Measurements from ENCODE around the gene UROC1.

The UROC1 gene

GRCh38 chr3:126494204-126494969 lies 23.2 kb downstream of the UROC1 start:
- DNase-seq, result no peak

DNA sequence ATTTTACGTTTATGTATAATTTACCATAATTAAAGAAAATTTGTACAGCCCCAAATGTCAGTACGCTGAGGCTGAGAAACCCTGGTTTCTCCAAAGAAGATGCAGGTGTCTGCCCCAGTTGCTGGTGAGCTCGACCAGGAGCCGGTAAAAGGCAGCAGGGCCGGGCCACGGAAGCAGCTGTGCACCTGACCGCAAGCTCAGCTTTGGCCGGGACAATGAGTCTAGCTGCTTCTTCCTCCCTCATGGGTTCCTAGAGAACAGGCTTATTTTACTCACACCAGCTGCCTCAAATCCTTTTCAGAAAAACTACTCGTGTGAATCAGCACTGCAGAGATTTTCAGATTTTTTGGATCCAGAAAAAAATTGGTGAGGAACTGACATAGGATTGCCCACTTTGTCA lies 23.8 kb downstream of the UROC1 start:
- no peak for DNase-seq

DNA sequence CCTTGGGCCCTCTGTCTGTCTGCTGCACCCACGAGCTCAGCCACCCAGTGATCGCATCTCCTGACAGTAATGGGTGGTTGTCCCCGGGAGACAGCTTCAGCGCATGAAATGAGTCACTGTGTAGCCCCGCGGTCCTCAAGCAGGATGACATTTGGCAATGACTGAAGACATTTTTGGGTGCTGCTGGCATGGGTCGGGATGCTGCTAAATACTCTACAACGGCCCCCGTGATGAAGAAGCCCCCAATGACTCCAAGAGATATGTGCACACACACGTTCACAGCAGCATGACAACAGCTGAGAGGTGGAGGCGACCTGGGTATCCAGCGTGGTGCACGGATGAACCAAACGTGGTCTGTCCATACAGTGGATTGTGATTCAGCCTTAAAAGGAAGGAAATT lies 24.5 kb downstream of the UROC1 start:
- no peak for DNase-seq

DNA sequence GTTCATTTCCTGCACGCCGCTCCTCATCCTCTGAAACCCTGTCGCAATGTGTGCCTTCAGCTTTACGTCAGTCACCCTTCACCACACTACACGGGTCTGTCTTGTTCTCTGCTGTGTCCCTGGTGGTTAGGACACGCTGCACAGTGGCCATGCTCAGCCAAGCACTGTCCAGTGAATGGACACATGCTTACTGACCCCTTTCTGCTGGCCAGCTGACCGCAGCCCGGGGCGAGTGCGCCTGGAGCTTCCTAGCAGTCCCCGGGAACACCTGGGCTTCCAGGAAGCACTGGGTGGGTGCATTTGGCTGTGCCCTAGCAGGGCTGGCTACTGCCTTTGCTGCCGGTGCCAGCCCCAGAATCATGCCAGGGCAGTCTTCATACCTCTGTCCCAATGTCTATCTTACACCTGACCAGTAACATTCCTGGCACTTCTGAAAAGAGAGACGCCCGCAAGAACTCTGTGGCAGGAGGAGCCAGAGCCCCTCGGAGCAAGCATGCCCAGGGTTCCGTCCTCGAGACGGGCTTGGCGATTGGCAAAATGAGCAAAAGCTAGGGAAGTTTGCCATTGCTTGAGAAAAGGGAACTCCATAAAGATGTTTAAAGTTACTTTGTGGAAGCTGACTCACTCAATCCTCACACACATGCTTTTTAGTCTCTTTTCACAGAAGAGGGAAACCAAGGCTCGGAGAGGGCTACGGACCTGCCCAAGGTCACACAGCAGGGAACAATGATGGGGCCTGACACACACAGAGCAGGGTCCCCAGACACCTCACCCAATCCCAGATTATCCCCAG lies 26.2 kb downstream of the UROC1 start:
- no peak for DNase-seq

- DNase-seq, result no peak
Measured at GRCh38 chr3:126490619-126491018, 27.0 kb downstream of the UROC1 start.

- DNase-seq, result no peak
Measured at GRCh38 chr3:126488886-126489569, 28.5 kb downstream of the UROC1 start.

DNA sequence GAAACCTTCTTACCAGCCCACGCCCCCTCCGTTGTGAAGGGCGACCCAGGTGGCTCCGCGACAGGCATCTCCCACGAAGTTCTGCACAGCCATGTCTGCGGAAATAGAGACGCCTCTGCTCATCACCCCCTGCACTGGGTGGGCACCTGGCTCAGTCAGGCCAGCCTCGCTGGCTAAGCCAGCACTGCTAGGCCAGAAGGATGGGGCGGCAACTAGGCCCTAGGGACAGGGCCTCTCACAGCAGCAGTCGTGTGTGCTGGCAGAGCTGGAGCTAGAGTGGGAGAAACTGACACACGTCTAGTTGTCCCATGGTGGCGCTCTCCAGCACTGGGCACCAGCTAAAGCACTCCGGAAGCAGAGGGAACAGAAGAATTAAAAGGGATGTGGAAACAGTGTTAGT lies 29.4 kb downstream of the UROC1 start:
- no peak for DNase-seq

- no peak for DNase-seq
Measured at GRCh38 chr3:126487151-126487771, 30.3 kb downstream of the UROC1 start.

- DNase-seq, result no peak
Measured at GRCh38 chr3:126486360-126486847, 31.2 kb downstream of the UROC1 start.

DNA sequence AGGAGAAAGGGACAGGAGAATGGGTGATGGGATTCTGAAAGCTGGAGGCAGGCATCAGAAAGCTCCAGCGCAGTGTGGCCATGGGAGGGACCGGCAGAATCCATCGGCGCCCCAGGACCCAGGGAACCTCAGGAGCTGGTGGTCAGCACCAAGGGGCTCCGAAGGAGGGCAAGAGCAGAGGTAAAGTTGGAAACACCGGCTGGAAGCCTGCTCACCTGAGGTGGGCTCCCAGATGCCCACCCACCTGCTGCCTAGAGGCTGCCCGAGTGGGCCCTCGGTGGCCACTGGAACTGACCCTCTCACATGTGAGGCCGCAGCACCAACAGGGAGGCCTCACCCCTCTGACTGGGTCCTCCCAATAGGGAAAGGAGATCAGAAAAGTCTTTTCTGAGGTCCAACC lies 31.6 kb downstream of the UROC1 start:
- no peak for DNase-seq

GRCh38 chr3:126485176-126485897 lies 32.2 kb downstream of the UROC1 start:
- DNase-seq, result no peak

GRCh38 chr3:126484662-126485061 lies 32.9 kb downstream of the UROC1 start:
- no peak for DNase-seq

GRCh38 chr3:126484148-126484547 lies 33.4 kb downstream of the UROC1 start:
- no peak for DNase-seq

DNA sequence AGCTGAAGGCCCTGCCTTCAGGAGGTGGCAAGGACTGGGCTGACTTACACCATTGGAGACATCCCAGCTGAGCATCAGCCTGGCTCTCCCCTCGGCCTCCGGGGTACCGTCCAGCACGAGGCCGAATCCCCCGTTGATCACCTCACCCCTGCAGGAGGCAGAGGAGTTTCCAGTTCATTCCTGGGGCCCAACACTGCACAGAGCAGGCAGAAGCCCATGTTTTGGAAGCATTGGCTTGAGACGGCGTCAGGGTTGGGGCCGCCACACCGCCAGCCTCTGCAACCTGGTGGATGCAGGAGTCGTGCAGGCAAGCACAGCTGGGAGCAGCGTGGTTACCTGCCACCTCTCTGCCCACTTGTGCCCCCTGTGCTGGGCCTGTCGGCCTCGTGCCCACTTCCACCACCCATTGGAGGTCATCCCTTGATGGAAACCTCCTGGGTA lies 34.2 kb downstream of the UROC1 start:
- no peak for DNase-seq

DNA sequence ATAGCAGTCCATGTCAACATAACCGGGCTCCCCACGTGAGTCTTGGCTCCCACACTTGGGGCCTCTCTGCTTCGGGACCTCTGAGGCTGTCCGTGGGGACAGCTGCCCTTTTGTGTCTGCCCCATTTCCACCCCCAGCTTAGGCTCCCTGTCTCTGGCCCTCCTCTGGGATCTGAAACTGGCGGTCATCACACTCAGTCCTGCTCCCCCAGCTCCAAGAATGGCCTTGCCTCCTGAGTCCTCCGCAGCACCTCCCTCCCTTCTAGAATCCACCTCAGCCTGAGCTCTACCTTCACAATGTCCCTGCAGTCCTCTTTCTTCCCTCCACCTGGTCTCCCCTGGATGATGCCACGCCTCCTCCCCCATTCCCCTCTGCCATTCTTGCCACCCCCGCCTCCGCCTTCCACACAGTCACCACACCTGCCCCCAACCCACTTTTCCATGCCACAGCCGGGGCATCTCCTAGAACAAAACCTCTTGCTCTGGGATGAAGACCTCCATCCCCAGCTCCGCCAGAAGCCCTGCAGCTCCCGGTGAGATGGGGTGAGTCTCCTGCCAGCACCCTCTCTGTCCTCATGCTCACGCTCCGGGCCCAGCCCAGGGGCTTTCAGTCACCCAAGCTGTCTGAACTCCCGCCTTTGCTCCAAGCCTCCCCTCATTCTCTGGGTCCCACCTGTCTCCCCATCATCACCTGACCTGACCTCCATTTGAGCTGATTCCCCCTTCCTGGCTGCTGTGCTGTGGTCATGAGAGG lies 34.9 kb downstream of the UROC1 start:
- no peak for DNase-seq

GRCh38 chr3:126481808-126482502 lies 35.6 kb downstream of the UROC1 start:
- DNase-seq, result no peak

DNA sequence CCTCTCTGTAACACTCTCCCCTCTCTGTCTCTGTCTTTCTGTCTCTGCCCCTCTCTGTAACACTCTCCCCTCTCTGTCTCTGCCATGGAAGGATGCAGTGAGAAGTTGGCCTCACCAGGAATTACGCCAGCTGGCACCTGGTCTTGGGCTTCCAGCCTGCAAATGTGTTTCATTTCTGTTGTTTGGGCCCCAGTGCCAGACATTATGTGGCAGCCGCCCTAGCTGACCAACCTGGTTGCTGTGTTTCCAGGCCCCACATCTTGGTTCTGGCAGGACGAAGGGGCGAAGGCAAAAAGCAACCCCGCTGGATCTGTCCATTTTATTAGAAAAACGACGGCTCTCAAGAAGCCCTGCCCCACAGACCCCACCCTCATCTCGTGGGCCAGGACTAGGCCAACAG lies 36.7 kb downstream of the UROC1 start:
- no peak for DNase-seq

- DNase-seq, result no peak
Measured at GRCh38 chr3:126480206-126480605, 37.4 kb downstream of the UROC1 start.

GRCh38 chr3:126479642-126480041 lies 37.9 kb downstream of the UROC1 start:
- no peak for DNase-seq

DNA sequence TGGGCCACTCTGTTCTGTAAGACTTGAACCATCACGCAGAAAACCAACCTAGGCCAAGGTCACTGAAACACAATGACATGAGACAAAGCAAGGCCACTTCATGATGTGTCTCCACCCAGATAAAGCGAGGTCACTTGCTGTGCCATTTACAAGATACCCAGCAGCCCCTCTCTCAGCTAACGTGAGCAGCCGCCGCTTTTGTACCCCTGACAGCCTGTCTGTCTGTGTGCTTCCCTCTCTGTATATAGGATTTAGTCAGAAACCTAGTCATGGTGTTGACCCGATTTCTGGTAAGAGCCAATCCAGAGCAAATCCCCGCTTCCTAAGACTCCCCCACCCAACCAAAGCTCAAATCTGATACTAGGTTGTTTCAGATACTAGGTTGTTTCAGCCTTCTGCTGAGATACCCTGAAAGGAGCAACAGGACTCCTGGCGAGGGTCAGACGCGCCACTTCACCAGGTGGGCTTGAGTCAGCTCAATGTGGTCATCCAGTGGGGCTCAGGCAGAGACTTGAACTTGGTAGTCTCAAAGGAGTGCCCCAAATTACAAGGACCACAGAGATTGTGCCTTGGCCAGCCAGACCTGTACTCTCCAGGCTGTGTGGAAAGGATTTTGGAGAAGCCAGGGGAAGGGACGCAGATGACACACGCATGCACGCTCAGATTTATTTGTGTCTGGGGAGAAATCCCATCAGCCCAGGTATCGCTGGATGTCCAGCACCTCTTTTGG lies 38.8 kb downstream of the UROC1 start:
- no peak for DNase-seq
